GM12878 (cell line): ENCODE measurements around the gene IL1R2. TPM values are rescaled to one million over a fixed set of nuclear protein-coding genes. Genes with fewer than 3 reads are reported as not detected.

Experiments
- ATAC-seq: fragments of 200-7000 bp; cut with Tn5 transposase; 3 replicates; pipeline ENCODE4 v1.9.1; 2020; ENCODE audit warnings: mild to moderate bottlenecking, moderate library complexity
- BruUV-seq: library from RNA; stranded (reverse); fragments of 400-500 nt; replicated peaks from 2 replicates; lab custom pipeline; 2021; lab: Mats Ljungman, UMichigan
- CTCF ChIA-PET: fragments of 300-600 bp; sonication (Branson Sonifier 250); formaldehyde crosslinking; extraction: SDS; loops from one replicate; lab custom pipeline; 2021; ENCODE audit warnings: inconsistent platforms; lab: Yijun Ruan, JAX
- POLR2A ChIA-PET: fragments of 350-600 bp; formaldehyde crosslinking; extraction: SDS; loops from one replicate; lab custom pipeline; 2021; ENCODE audit warnings: inconsistent platforms; lab: Charles Lee
- RAD21 ChIA-PET: fragments of 300-600 bp; sonication (Branson Sonifier 250); formaldehyde crosslinking; loops from one replicate; lab custom pipeline; 2023; ENCODE audit warnings: antibody characterized with exemption; ENCODE audit not compliant: unreplicated experiment; lab: Charles Lee
- SMC1A ChIA-PET: fragments of 300-600 bp; sonication (Branson Sonifier 250); formaldehyde crosslinking; loops from one replicate; lab custom pipeline; 2023; ENCODE audit not compliant: unreplicated experiment, uncharacterized antibody; lab: Charles Lee
- DNase-seq: peaks from one replicate; pipeline ENCODE4 v3.0.0-alpha.2; 2011; ENCODE audit warnings: low read depth, low spot score
- FAIRE-seq: peaks from 3 replicates; lab custom pipeline; 2011; peaks lifted over from hg19 to GRCh38; lab: Jason Lieb, UNC
- H2AFZ ChIP-seq: 2 replicates; pipeline ENCODE4 v1.6.0; 2011; ENCODE audit warnings: low read depth, low read length, control low read depth; ENCODE audit not compliant: control insufficient read depth
- H3K27ac ChIP-seq: 2 replicates; pipeline ENCODE4 v1.5.1; 2011; ENCODE audit warnings: control low read depth; ENCODE audit not compliant: control insufficient read depth, insufficient read depth
- H3K27me3 ChIP-seq, 2 experiments: replicated peaks in 1 of 2; 2 replicates each; pipeline versions ENCODE4 v1.6.0 to v1.6.1; 2011; ENCODE audit warnings: low read length in 1 of 2; ENCODE audit not compliant: control insufficient read depth in 2 of 2, insufficient read depth in 2 of 2
- H3K36me3 ChIP-seq, 2 experiments: 2 replicates each; pipeline ENCODE4 v1.5.1; 2011; ENCODE audit warnings: low read length in 1 of 2; ENCODE audit not compliant: control insufficient read depth in 2 of 2, insufficient read depth in 2 of 2
- H3K4me1 ChIP-seq: 2 replicates; pipeline ENCODE4 v1.6.1; 2011; ENCODE audit warnings: mild to moderate bottlenecking, low read length, moderate library complexity, mixed read lengths; ENCODE audit not compliant: control insufficient read depth, insufficient read depth
- H3K4me2 ChIP-seq: 2 replicates; pipeline ENCODE4 v1.6.0; 2011; ENCODE audit warnings: control low read depth; ENCODE audit not compliant: control insufficient read depth, insufficient read depth
- H3K4me3 ChIP-seq: fragments of 200-600 bp; sonication (generic); 2 replicates; pipeline ENCODE4 v1.5.1; 2016
- H3K79me2 ChIP-seq: 2 replicates; pipeline ENCODE4 v1.6.0; 2011; ENCODE audit warnings: low read length; ENCODE audit not compliant: control insufficient read depth, insufficient read depth
- H3K9ac ChIP-seq: 2 replicates; pipeline ENCODE4 v1.8.0; 2011; ENCODE audit warnings: low read length, control low read depth, mixed read lengths; ENCODE audit not compliant: control insufficient read depth, insufficient read depth
- H3K9me3 ChIP-seq: replicated peaks from 3 replicates; pipeline ENCODE4 v1.5.1; 2011; ENCODE audit warnings: mild to moderate bottlenecking, low read length; ENCODE audit not compliant: control insufficient read depth, insufficient read depth
- H4K20me1 ChIP-seq: 2 replicates; pipeline ENCODE4 v1.6.0; 2011; ENCODE audit not compliant: control insufficient read depth, insufficient read depth
- BRCA1 ChIP-seq: IDR thresholded peaks from 2 replicates; pipeline ENCODE4 v1.6.1; 2011; ENCODE audit warnings: low read depth, low read length, improper control_type of control experiment
- HDAC2 ChIP-seq: fragments of 200-600 bp; sonication (generic); IDR thresholded peaks from 2 replicates; pipeline ENCODE4 v1.6.1; 2017
- MYC ChIP-seq: IDR thresholded peaks from 2 replicates; pipeline ENCODE4 v1.6.1; 2011; ENCODE audit warnings: mild to moderate bottlenecking, low read length, moderate library complexity, inconsistent platforms; ENCODE audit not compliant: insufficient read depth, insufficient replicate concordance, insufficient read length, severe bottlenecking
- PKNOX1 ChIP-seq: fragments of 450-650 bp; IDR thresholded peaks from 2 replicates; pipeline ENCODE4 v1.6.1; 2016; ENCODE audit warnings: mild to moderate bottlenecking
- SREBF2 ChIP-seq: IDR thresholded peaks from 2 replicates; pipeline ENCODE4 v1.6.1; 2012; ENCODE audit warnings: mild to moderate bottlenecking, low read length
- SUZ12 ChIP-seq: fragments of 200-600 bp; sonication (generic); IDR thresholded peaks from one replicate; pipeline ENCODE4 v1.6.1; 2018; ENCODE audit warnings: antibody characterized with exemption, mild to moderate bottlenecking; ENCODE audit not compliant: unreplicated experiment
- YBX1 ChIP-seq: fragments of 450-650 bp; IDR thresholded peaks from 2 replicates; pipeline ENCODE4 v1.6.1; 2016; ENCODE audit warnings: antibody characterized with exemption
- in situ Hi-C: fragments of 300-500 bp; cut with MboI; formaldehyde crosslinking; loops from 9 replicates; pipeline ENCODE4 v1.14.3; 2018; ENCODE audit warnings: mixed read lengths
- intact Hi-C: fragments of 100-400 bp; cut with micrococcal nuclease; formaldehyde crosslinking; loops from one replicate; pipeline ENCODE4 v1.14.2; 2022; ENCODE audit not compliant: unreplicated experiment
- polyA plus RNA-seq, 11 experiments: library from polyadenylated mRNA; depleted of rRNA in 4 of 11; unstranded in 6 of 11; stranded (reverse) in 5 of 11; fragments of >200 nt; fragmentation: Nextera tagmentation in 4 of 11; fragmentation: Illumina TruSeq in 1 of 11; extraction: Ambion mirVana in 4 of 11; extraction: Trizol in 1 of 11; gene quantifications; 1 replicate in 1 of 11; 2 replicates in 10 of 11; pipeline versions ENCODE4 v1.2.1 to v1.2.3, GENCODE V29; 2011 to 2016; ENCODE audit warnings: inconsistent platforms in 2 of 11, missing spikeins in 2 of 11, low read depth in 1 of 11
- total RNA-seq, 4 experiments: library from RNA; depleted of rRNA in 3 of 4; stranded (reverse); fragments of >200 nt in 3 of 4; fragmentation: Illumina TruSeq in 1 of 4; extraction: Trizol in 1 of 4; gene quantifications; 2 replicates each; pipeline versions ENCODE4 v1.2.1 to v1.2.3, GENCODE V29; 2013 to 2021

The IL1R2 gene
- total and polyA plus RNA-seq, 10 of the 15 experiments (the other 5 are each of a cell fraction or from before 2014, with no cell fraction given): 0.44 to 6.4 (median 0.62) TPM

- ATAC-seq: no peak
- in situ Hi-C loops: no loop called here
- TF ChIP-seq MYC: no peak
- no peak for TF ChIP-seq SREBF2
- no peak for TF ChIP-seq BRCA1
- no peak for TF ChIP-seq SUZ12
- no peak for TF ChIP-seq YBX1
- TF ChIP-seq HDAC2: no peak
- no peak for TF ChIP-seq PKNOX1
- TF ChIP-seq, all 136 proteins: peak for 0
- H4K20me1 ChIP-seq: no peaks in the 10 kb centered on the region
- no TSS peak for BruUV-seq
- no peak overlapping the region for H3K4me3 ChIP-seq
- H3K79me2 ChIP-seq: no peaks in the 10 kb centered on the region
- POLR2A ChIA-PET: interaction anchor here (1.1 kb wide), 1 partner anchor 18 kb away, joined by 3 read pairs; no protein-coding TSS in a partner anchor
- no peak overlapping the region for H3K4me2 ChIP-seq
- no peaks in the 10 kb centered on the region for H3K36me3 ChIP-seq
- H3K27ac ChIP-seq: no peak overlapping the region
- no peak overlapping the region for H3K9ac ChIP-seq
- peaks cover 21% of the 10 kb centered on the region for H3K4me1 ChIP-seq
- SMC1A ChIA-PET: interaction anchor here (4.0 kb wide), 1 partner anchor 13 kb away, joined by 22 read pairs; no protein-coding TSS in a partner anchor
- H3K27me3 ChIP-seq: no peaks in the 10 kb centered on the region
- H2AFZ ChIP-seq: no peak overlapping the region
- CTCF ChIA-PET: no interaction called here
- FAIRE-seq (no peak), DNase-seq (no peak)
- no peaks in the 10 kb centered on the region for H3K9me3 ChIP-seq
- RAD21 ChIA-PET: no interaction called here
- intact Hi-C loops: no loop called here
Observed at GRCh38 chr2:102076512-102076911, 84.8 kb downstream of the IL1R2 start.

Other genes with a start within 250 kb of the IL1R2 start
- gene IL1R1, start 150.8 kb downstream of the IL1R2 start, total RNA-seq (2014; rRNA removed): 0.17 and 0.33 TPM in 2 replicates
- 0.32 and 0.45 TPM in 2 replicates for gene IL1R1, start 150.8 kb downstream of the IL1R2 start, total RNA-seq (2014; rRNA removed; fragmentation: Illumina TruSeq; extraction: Trizol)
- 0.61 and 1.1 TPM in 2 replicates for gene IL1R1, start 150.8 kb downstream of the IL1R2 start, total RNA-seq (2021)
- 13.2 and 19.9 TPM in 2 replicates for gene IL1R1, start 150.8 kb downstream of the IL1R2 start, polyA plus RNA-seq (2011; rRNA removed)
- 0.81 and 0.86 TPM in 2 replicates for gene IL1R1, start 150.8 kb downstream of the IL1R2 start, polyA plus RNA-seq (2014; fragmentation: Illumina TruSeq; extraction: Trizol)
- under 1 TPM; 0.18 to 0.24 TPM for gene IL1R1, start 150.8 kb downstream of the IL1R2 start, polyA plus RNA-seq (2014; fragmentation: Nextera tagmentation; extraction: Ambion mirVana)
- 0.32 and 0.42 TPM in 2 replicates for gene IL1R1, start 150.8 kb downstream of the IL1R2 start, polyA plus RNA-seq (2014; rRNA removed)
- under 1 TPM; 0.62 to 0.79 TPM for gene IL1R1, start 150.8 kb downstream of the IL1R2 start, polyA plus RNA-seq (2016; fragmentation: Nextera tagmentation; extraction: Ambion mirVana)
- gene IL1RL2, start 195.1 kb downstream of the IL1R2 start, total RNA-seq (2014; rRNA removed): not detected in 2 replicates
- not detected in 2 replicates for gene IL1RL2, start 195.1 kb downstream of the IL1R2 start, total RNA-seq (2014; rRNA removed; fragmentation: Illumina TruSeq; extraction: Trizol)
- not detected in 2 replicates for gene IL1RL2, start 195.1 kb downstream of the IL1R2 start, total RNA-seq (2021)
- not detected in 2 replicates for gene IL1RL2, start 195.1 kb downstream of the IL1R2 start, polyA plus RNA-seq (2011; rRNA removed)
- gene IL1RL2, start 195.1 kb downstream of the IL1R2 start, polyA plus RNA-seq (2014; fragmentation: Illumina TruSeq; extraction: Trizol): not detected in 2 replicates
- gene IL1RL2, start 195.1 kb downstream of the IL1R2 start, polyA plus RNA-seq (2014; fragmentation: Nextera tagmentation; extraction: Ambion mirVana): not detected
- gene IL1RL2, start 195.1 kb downstream of the IL1R2 start, polyA plus RNA-seq (2014; rRNA removed): not detected in 2 replicates
- gene IL1RL2, start 195.1 kb downstream of the IL1R2 start, polyA plus RNA-seq (2016; fragmentation: Nextera tagmentation; extraction: Ambion mirVana): not detected